ENCODE measurements around the gene OR8K3.

GRCh38 chr11:56353991-56354390 lies 39.0 kb downstream of the OR8K3 start, which contains the start of gene OR8J1:
- TF ChIP-seq ZFX (IDR thresholded peaks at IDR 0.05; ENCODE audit: borderline replicate concordance), result no peak
- TF ChIP-seq CTCF (IDR thresholded peaks at IDR 0.05), result no peak

All from 22Rv1 (cell line).